ENCODE measurements around the gene DCHS2. TPM values are rescaled to one million over a fixed set of nuclear protein-coding genes. Genes with fewer than 3 reads are reported as not detected.

The DCHS2 gene
- total and polyA plus RNA-seq, 5 donors from 2014 or later = not detected

- Mint-ChIP-seq H3K36me3 (no peaks in the 10 kb centered on the region), H3K27ac (no peak overlapping the region), H3K4me3 (no peak overlapping the region), H3K9me3 (peaks cover 0 to 3% (median 0%) of the 10 kb centered on the region in 7 donors), H3K4me1 (no peaks in the 10 kb centered on the region), H3K27me3 (peaks cover 9% of the 10 kb centered on the region)
- H3K27me3 ChIP-seq (ENCODE audit: control insufficient read depth, insufficient read depth, low read length) = peaks cover 4% of the 10 kb centered on the region
- H3K27ac ChIP-seq (ENCODE audit: insufficient read depth, low read length, poor library complexity, severe bottlenecking) = no peak overlapping the region
- no peaks in the 10 kb centered on the region for H3K4me1 ChIP-seq (ENCODE audit: control insufficient read depth, insufficient read depth, low read length, poor library complexity, severe bottlenecking)
- H3K36me3 ChIP-seq (ENCODE audit: control insufficient read depth, insufficient read depth, low read length) = no peaks in the 10 kb centered on the region
- DNase-seq (no peak), ATAC-seq (ENCODE audit: low read depth in 2 of 2) (no peak)
- H3K4me3 ChIP-seq (ENCODE audit: low read depth, low read length) = no peak overlapping the region
- H3K9me3 ChIP-seq (ENCODE audit: control insufficient read depth in 2 of 2, low read length in 2 of 2) = no peaks in the 10 kb centered on the region
Measured at GRCh38 chr4:154472858-154473257, 18.7 kb downstream of the DCHS2 start.

GRCh38 chr4:154471526-154472331 is 19.9 kb downstream of the DCHS2 start:
- H3K4me1 ChIP-seq (ENCODE audit: control insufficient read depth, insufficient read depth, low read length, poor library complexity, severe bottlenecking) = no peaks in the 10 kb centered on the region
- H3K9me3 Mint-ChIP-seq = peaks cover 0 to 3% (median 0%) of the 10 kb centered on the region in 7 donors
- H3K36me3 Mint-ChIP-seq = no peaks in the 10 kb centered on the region
- H3K9me3 ChIP-seq (ENCODE audit: control insufficient read depth in 2 of 2, low read length in 2 of 2) = no peaks in the 10 kb centered on the region
- no peak overlapping the region for H3K27ac Mint-ChIP-seq
- DNase-seq (no peak), ATAC-seq (ENCODE audit: low read depth in 2 of 2) (no peak)
- no peak overlapping the region for H3K4me3 Mint-ChIP-seq
- no peaks in the 10 kb centered on the region for H3K4me1 Mint-ChIP-seq
- no peaks in the 10 kb centered on the region for H3K36me3 ChIP-seq (ENCODE audit: control insufficient read depth, insufficient read depth, low read length)
- H3K27me3 ChIP-seq (ENCODE audit: control insufficient read depth, insufficient read depth, low read length) = peaks cover 4% of the 10 kb centered on the region
- H3K4me3 ChIP-seq (ENCODE audit: low read depth, low read length) = no peak overlapping the region
- H3K27me3 Mint-ChIP-seq = peaks cover 4% of the 10 kb centered on the region
- H3K27ac ChIP-seq (ENCODE audit: insufficient read depth, low read length, poor library complexity, severe bottlenecking) = no peak overlapping the region

DNA sequence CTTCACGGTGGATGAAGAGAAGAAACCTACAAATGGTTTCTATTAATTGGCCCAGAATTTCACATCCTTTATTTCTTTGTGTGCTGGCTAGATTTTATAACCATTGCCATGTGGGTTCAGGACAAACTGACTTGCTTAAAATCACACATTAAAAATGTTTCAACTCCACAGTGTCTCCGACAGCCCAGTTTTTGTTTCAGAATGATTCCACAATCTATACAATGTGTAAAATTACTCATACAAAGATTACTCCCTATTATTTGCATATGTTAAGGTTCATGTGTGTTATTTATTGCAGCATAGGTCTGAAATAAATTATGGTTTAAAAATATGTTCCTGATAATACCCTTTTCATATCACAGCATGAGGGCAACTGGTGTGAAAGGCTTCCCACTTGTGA is 20.6 kb downstream of the DCHS2 start:
- H3K4me1 ChIP-seq (ENCODE audit: control insufficient read depth, insufficient read depth, low read length, poor library complexity, severe bottlenecking) = no peaks in the 10 kb centered on the region
- no peaks in the 10 kb centered on the region for H3K4me1 Mint-ChIP-seq
- no peak overlapping the region for H3K27ac Mint-ChIP-seq
- peaks cover 4% of the 10 kb centered on the region for H3K27me3 ChIP-seq (ENCODE audit: control insufficient read depth, insufficient read depth, low read length)
- peaks cover 0 to 3% (median 0%) of the 10 kb centered on the region in 7 donors for H3K9me3 Mint-ChIP-seq
- no peaks in the 10 kb centered on the region for H3K36me3 ChIP-seq (ENCODE audit: control insufficient read depth, insufficient read depth, low read length)
- H3K4me3 ChIP-seq (ENCODE audit: low read depth, low read length) = no peak overlapping the region
- no peaks in the 10 kb centered on the region for H3K27me3 Mint-ChIP-seq
- ATAC-seq (ENCODE audit: low read depth in 2 of 2) (no peak), DNase-seq (no peak)
- no peaks in the 10 kb centered on the region for H3K36me3 Mint-ChIP-seq
- no peak overlapping the region for H3K4me3 Mint-ChIP-seq
- no peak overlapping the region for H3K27ac ChIP-seq (ENCODE audit: insufficient read depth, low read length, poor library complexity, severe bottlenecking)
- no peaks in the 10 kb centered on the region for H3K9me3 ChIP-seq (ENCODE audit: control insufficient read depth in 2 of 2, low read length in 2 of 2)

DNA sequence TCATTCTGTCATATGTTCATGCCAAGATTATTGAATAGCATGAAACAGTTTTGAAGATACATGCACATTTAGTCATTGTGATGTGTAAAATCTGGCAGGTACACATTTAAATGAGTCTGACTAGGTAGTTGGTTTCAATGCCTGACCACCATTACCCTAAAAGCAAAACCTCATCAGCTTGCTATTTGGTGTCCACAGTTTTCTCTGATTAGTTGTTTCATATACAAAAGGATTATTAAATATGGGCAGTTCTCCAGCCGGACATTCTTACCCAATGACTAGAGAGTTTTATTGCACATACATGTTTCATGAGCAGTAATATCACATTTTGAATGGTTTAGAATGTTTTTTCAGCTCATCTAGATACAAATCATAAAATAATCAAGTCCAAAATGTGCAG is 23.7 kb downstream of the DCHS2 start:
- Histone ChIP-seq H3K9me3 (ENCODE audit: control insufficient read depth in 2 of 2, low read length in 2 of 2) (no peaks in the 10 kb centered on the region), H3K36me3 (ENCODE audit: control insufficient read depth, insufficient read depth, low read length) (no peaks in the 10 kb centered on the region), H3K4me3 (ENCODE audit: low read depth, low read length) (no peak overlapping the region), H3K27ac (ENCODE audit: insufficient read depth, low read length, poor library complexity, severe bottlenecking) (no peak overlapping the region), H3K27me3 (ENCODE audit: control insufficient read depth, insufficient read depth, low read length) (peaks cover 4% of the 10 kb centered on the region), H3K4me1 (ENCODE audit: control insufficient read depth, insufficient read depth, low read length, poor library complexity, severe bottlenecking) (no peaks in the 10 kb centered on the region)
- Mint-ChIP-seq H3K4me1 (no peaks in the 10 kb centered on the region), H3K9me3 (peaks cover 0 to 3% (median 0%) of the 10 kb centered on the region in 7 donors), H3K4me3 (no peak overlapping the region), H3K27me3 (peaks cover 7% of the 10 kb centered on the region), H3K27ac (no peak overlapping the region), H3K36me3 (no peaks in the 10 kb centered on the region)
- no peak for ATAC-seq (ENCODE audit: low read depth in 2 of 2)
- no peak for DNase-seq

DNA sequence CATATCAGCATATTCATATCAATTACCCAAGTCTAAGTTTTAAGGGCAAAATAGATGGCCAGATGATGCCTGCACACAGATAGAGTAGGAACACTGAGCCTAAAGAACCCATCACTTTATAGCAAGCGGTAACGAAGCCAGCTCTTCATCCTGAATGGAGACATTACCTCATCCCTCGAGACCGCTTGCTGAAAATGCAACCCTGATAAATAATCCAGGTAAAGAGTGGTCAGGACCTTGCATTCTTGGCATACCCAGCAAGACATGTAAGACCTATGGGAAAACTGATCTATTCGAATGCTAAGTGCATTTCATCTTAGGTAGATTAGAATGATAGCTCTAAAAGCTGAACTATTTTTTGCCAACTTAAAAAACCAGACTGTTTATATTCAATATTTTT is 25.3 kb downstream of the DCHS2 start:
- ATAC-seq (ENCODE audit: low read depth in 2 of 2) = no peak
- no peaks in the 10 kb centered on the region for H3K4me1 ChIP-seq (ENCODE audit: control insufficient read depth, insufficient read depth, low read length, poor library complexity, severe bottlenecking)
- DNase-seq = no peak
- Mint-ChIP-seq H3K36me3 (no peaks in the 10 kb centered on the region), H3K27ac (no peak overlapping the region), H3K27me3 (peaks cover 7% of the 10 kb centered on the region), H3K4me3 (no peak overlapping the region), H3K9me3 (peaks cover 0 to 3% (median 0%) of the 10 kb centered on the region in 7 donors), H3K4me1 (no peaks in the 10 kb centered on the region)
- no peaks in the 10 kb centered on the region for H3K36me3 ChIP-seq (ENCODE audit: control insufficient read depth, insufficient read depth, low read length)
- H3K27me3 ChIP-seq (ENCODE audit: control insufficient read depth, insufficient read depth, low read length) = peaks cover 4% of the 10 kb centered on the region
- H3K4me3 ChIP-seq (ENCODE audit: low read depth, low read length) = no peak overlapping the region
- no peak overlapping the region for H3K27ac ChIP-seq (ENCODE audit: insufficient read depth, low read length, poor library complexity, severe bottlenecking)
- H3K9me3 ChIP-seq (ENCODE audit: control insufficient read depth in 2 of 2, low read length in 2 of 2) = no peaks in the 10 kb centered on the region

- H3K27ac Mint-ChIP-seq = no peak overlapping the region
- Histone ChIP-seq H3K27ac (ENCODE audit: insufficient read depth, low read length, poor library complexity, severe bottlenecking) (no peak overlapping the region), H3K9me3 (ENCODE audit: control insufficient read depth in 2 of 2, low read length in 2 of 2) (no peaks in the 10 kb centered on the region), H3K36me3 (ENCODE audit: control insufficient read depth, insufficient read depth, low read length) (no peaks in the 10 kb centered on the region), H3K27me3 (ENCODE audit: control insufficient read depth, insufficient read depth, low read length) (peaks cover 4% of the 10 kb centered on the region), H3K4me3 (ENCODE audit: low read depth, low read length) (no peak overlapping the region), H3K4me1 (ENCODE audit: control insufficient read depth, insufficient read depth, low read length, poor library complexity, severe bottlenecking) (no peaks in the 10 kb centered on the region)
- peaks cover 12% of the 10 kb centered on the region for H3K27me3 Mint-ChIP-seq
- no peaks in the 10 kb centered on the region for H3K4me1 Mint-ChIP-seq
- ATAC-seq (ENCODE audit: low read depth in 2 of 2) (no peak), DNase-seq (no peak)
- no peaks in the 10 kb centered on the region for H3K36me3 Mint-ChIP-seq
- peaks cover 0 to 3% (median 0%) of the 10 kb centered on the region in 7 donors for H3K9me3 Mint-ChIP-seq
- H3K4me3 Mint-ChIP-seq = no peak overlapping the region
Measured at GRCh38 chr4:154465085-154465484, 26.5 kb downstream of the DCHS2 start.

- Mint-ChIP-seq H3K4me3 (no peak overlapping the region), H3K9me3 (peaks cover 0 to 2% (median 0%) of the 10 kb centered on the region in 7 donors), H3K4me1 (no peaks in the 10 kb centered on the region), H3K27ac (no peak overlapping the region), H3K27me3 (peaks cover 12% of the 10 kb centered on the region), H3K36me3 (no peaks in the 10 kb centered on the region)
- Histone ChIP-seq H3K36me3 (ENCODE audit: control insufficient read depth, insufficient read depth, low read length) (no peaks in the 10 kb centered on the region), H3K4me1 (ENCODE audit: control insufficient read depth, insufficient read depth, low read length, poor library complexity, severe bottlenecking) (no peaks in the 10 kb centered on the region), H3K27me3 (ENCODE audit: control insufficient read depth, insufficient read depth, low read length) (peaks cover 4% of the 10 kb centered on the region), H3K4me3 (ENCODE audit: low read depth, low read length) (no peak overlapping the region), H3K27ac (ENCODE audit: insufficient read depth, low read length, poor library complexity, severe bottlenecking) (no peak overlapping the region), H3K9me3 (ENCODE audit: control insufficient read depth in 2 of 2, low read length in 2 of 2) (no peaks in the 10 kb centered on the region)
- DNase-seq (no peak), ATAC-seq (ENCODE audit: low read depth in 2 of 2) (no peak)
Measured at GRCh38 chr4:154464654-154465053, 26.9 kb downstream of the DCHS2 start.
